Hematopoietic multipotent progenitor cell treated with erythropoietin and hydrocortisone succinate and interleukin-3 and kit ligand, for 6 days (in vitro differentiated cells): Measurements from ENCODE around the gene AGMAT.

Source experiments
- DNase-seq: peaks from one replicate; pipeline ENCODE4 v3.0.0-alpha.2; 2015

The AGMAT gene, protein sequence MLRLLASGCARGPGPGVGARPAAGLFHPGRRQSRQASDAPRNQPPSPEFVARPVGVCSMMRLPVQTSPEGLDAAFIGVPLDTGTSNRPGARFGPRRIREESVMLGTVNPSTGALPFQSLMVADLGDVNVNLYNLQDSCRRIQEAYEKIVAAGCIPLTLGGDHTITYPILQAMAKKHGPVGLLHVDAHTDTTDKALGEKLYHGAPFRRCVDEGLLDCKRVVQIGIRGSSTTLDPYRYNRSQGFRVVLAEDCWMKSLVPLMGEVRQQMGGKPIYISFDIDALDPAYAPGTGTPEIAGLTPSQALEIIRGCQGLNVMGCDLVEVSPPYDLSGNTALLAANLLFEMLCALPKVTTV

DNA sequence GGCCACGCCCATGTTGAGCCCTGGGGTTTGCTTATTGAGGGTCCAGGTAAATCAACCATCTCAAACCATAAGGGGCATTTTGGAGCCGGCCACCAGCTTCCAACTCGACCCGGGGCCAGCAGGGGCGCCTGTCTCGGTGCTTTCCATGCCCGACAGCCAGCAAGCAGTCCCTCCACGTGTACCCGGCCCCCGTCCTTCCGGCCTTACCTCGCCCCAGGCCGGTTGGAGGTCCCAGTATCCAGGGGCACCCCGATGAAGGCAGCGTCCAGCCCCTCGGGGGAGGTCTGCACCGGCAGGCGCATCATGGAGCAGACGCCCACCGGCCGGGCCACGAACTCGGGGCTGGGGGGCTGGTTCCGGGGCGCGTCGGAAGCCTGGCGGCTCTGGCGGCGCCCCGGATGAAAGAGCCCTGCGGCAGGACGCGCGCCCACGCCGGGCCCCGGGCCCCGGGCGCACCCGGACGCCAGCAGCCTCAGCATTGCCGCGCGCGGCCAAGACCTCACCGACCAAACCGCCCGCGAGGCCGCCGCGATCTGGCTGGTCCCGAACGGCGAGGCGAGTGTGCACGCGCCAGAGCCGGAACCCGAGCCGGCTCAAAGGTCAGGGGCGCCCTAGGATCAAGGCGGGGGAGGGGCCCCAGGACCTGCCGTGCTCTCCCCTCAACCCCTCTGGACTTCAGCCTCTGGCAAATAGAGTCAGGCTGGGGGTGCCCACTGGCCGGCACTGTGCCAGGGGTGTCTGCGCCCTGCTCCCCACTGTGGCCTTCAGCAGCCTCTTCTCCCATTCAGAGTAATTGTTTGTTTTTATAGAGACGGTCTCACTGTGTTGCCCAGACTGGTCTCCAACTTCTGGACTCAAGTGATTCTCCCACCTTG is at the start of gene AGMAT:
TSS of gene AGMAT (minus strand) at position 563 of the 875 bp plus-strand sequence. CDS start at position 479, 84 bp downstream.
- DNase-seq: peak; percentile 84

DNA sequence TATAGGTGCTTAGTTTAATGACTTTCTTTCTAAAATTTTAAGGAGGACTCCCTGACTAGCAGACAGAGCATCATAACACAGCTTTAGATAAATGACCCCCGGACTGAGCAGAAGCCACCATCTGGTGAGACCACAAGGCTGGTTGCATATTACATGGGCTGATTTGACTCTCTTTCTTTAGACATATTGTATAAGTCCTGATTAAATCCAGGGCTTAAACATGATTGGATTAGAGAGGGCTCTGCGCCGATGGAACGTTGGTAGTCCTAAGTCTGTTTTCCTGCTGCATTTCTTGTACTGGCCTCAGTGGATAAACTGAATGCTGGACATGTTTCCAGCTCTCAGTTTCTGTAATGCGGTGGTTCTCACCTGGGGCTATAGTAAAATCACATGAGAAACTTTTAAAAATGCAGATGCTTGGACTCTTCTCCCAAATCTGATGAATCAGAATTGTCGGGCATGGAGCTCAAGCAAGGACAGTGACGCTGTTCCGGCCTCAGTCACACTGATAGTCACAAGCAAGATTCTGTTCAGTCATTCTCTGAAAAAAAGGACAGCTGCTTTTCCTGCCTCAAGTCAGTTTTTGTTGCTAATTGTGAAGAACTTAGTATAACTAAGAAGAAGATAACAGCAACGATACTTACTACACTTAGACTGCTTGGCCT is 49.0 kb upstream of the AGMAT start:
- no peak for DNase-seq

DNA sequence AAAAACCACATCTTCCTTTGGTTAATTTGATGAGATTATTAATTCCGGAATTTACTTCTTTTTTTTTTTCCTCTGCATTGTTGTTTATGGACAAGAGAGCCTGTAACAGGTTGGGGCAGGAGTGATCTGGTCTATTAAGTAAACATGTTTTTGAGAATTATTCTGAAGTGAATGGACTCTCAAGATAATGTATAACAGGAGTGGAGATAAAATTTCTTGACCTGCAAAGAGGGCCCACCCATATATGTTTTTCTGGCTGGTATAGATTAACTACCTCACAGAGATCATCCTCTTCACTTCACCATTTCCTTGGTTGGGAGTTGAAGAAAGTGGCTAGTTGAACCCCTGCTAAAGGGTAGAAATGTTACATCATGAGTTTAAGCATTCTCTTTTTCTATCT is 43.2 kb upstream of the AGMAT start:
- peak; percentile 92 for DNase-seq

DNA sequence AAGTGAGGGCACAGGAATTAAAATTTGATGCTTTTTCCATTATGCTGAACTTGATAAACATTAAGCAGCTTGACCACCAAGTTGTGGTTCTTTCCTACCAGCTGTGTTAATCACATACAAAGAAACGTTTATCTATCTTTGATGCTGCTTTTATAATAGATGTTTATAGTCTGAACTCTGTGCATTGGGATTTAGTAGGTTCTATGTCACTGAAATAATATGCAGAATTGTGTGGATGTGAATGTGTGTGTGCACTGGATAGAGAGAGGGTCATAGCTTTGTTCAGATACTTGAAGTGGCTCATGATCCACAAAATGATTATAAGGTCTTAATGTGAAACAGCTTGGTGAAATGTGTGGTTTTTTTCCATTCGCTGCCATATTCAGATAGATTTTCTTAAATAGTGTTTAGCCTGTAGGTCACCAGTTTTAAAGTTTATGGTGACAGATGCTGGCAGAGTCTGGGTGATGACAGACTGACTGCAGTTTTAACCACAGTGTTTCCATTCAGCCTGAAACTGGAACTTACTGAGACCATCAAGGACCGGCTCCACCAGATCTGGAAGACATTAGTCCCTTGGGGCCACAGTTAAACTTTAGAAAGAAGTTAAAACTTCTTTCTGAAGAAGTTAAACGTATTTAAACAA is 42.6 kb upstream of the AGMAT start:
- peak; percentile 61 for DNase-seq

DNA sequence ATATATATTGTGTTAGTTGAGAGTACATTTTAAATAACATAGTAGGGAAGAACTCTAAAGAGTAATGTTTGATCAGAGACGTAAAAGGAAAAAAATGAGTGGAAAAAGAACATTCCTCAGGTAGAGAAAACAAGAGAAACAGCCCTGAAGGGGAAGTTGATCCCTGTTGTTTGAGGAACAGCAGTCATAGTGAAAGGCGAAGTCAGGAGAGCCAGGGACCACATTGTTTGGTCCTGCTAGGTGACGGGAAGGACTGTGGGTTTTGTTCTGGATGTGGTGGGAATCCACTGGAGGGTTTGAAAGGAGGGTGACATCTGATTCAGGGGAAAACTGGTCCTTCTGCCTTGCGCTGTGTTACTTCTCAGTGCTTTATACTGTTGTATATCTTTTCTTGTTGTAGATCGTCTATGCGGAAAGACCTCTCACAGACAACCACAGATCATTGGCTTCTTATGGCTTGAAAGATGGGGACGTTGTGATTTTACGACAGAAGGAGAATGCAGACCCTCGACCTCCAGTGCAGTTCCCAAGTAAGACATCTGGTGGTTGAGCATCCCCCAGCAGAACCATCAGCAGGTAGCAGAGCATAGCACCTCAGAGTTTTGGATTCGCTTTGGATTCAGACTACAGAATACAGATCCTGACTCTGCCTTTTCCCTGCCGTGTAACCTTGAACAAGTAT is 41.6 kb upstream of the AGMAT start:
- DNase-seq: no peak

DNA sequence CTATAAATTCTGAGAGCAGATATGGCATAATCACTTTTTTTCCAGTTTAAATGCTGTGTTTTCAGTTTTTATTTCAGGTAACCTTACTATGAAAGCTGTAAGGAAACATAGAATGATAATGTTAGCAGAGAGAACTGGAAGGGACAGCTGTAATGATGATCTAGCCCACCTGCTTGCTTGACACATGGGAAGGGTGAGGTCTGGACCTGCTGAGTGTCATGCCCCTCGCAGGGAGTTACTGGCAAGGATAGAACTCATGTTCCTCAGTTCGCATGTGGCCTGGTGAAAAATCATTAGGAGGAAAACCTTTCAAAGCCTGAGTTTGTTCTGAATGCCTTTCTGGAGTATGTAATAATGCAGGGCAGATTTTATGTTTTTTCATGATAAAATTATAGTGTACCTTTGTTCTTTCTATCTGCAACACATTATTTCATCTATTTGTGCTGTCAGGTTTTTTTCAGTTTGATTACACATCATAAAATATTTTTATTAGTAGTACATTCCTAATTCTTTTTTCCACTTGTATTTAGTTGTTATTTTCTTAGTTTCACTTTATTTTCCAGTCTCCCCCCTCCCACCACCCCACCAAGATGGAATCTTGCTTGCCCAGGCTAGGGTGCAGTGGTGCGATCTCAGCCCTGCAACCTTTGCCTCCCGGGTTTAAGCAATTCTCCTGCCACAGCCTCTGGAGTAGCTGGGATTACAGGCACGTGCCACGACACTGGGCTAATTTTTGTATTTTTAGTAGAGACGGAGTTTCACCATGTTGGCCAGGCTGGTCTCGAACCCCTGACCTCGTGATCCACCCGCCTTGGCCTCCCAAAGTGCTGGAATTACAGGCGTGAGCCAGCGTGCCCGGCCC is 40.4 kb upstream of the AGMAT start:
- DNase-seq: no peak

DNA sequence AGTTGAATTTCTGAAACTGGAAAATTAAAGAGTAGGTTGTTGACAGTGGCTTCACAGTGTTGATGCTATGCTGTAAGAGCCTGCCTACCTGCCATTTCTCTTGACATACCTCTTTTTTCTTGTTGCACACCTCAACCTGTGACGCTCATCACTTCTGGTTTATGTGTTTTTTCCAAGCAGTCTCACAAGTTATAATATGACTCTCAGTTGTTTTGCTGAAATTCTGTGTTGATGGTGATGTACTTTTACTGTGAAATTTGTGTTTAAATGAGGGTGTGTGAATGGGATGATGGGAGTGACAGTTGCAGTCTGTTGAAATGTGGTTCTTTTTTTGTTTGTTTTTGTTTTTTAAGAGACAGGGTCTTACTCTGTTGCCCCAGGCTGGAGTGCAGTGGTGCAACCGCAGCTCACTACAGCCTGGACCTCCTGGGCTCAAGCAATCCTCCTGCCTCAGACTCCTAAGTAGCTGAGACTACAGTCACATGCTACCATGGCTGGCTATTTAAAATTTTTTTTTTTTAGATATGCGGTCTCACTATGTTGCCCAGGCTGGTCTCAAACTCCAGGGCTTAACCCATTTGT is 39.4 kb upstream of the AGMAT start:
- no peak for DNase-seq

DNA sequence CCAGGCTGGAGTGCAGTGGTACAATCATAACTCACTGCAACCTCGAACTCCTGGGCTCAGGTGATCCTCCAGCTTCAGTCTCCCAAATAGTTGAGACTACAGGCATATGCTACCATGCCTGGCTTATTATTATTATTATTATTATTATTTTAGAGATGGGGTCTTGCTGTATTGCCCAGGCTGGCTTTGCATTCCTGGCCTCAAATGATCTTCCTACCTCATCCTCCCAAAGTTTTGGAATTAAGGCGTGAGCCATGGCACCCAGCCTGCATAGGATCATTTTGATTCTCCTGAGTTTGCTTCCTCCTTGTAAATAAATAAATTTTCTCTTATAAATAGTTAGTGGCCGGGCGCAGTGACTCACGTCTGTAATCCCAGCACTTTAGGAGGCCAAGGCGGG is 38.6 kb upstream of the AGMAT start:
- DNase-seq: no peak

DNA sequence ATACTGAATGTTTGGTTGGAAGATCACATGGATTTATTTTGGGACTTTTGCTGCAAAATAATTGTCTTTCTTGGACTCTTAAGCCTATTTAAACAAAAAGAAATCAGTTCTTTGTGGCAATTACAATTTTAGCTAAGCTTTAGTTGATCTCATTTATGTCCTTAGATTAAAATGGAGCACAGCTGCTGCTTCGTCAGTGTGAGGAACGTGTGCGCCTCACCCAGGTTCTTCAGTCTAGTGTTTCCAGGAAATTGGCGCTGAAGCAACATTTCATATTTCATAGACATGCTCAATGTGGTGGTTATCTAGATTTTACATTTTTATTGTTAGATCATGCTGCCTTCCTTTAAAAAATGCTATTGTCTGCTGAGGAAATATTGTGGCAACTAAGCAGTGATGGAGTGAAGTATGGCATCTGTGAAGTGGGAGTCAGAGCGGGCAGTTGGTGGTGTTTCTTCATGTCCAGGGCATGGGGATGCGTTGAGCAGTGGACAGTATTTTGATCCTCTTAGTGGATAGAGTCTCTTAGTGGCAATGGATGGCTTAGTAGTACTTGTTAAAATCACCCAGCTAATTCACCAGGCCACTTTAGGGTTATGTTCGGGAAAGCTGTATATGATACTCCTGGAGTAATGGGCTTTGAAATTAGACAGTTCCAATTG is 38.0 kb upstream of the AGMAT start:
- DNase-seq: peak; percentile 71

DNA sequence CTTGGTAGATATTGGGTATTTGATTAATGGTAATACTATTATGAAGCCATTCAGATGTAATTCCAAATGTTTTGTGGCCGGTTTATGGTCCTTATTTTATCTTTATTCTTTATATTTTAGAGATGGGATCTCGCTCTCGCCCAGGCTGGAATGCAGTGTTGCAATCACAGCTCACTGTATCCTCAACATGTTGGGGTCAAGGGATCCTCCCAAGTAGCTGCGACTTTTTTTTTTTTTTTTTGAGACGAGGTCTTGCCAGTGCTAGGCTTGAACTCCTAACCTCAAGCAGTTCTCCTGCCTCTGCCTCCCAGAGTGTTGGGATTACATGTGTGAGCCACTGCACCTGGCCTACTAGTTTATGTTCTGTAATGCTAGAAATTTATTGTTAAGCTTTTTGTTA is 37.1 kb upstream of the AGMAT start:
- DNase-seq: no peak

DNA sequence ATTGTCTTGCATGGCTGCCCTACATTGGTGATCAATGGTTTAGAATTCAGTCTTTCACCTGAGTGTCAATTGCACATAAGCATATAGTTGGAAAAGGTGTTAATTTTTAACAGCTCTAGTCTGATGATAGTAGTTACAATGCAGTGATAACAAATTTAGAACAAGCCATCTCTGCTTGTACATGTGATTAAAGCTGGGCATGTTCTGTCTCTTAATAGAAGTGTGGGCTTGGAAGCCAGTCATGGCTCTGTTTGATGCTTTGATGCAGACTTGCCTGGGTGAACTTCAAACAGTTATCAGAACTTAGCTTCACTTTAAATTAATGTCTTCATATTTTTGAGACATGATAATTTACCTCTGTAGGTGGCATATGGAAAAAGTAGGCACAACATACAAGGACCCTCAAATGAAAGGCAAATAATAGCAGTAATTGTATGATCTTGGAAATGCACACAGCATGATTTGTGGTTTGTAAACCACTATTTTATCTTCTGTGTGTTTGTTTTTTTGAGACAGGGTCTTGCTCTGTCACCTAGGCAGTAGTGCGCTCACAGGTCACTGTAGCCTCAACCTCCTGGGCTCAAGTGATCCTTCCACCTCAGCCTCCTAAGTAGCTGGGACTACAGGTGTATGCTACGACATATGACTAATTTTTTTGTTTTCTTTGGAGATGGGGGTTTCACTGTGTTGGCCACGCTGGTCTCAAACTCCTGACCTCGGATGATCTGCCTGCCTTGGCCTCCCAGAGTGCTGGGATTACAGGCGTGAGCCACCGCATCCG is 36.2 kb upstream of the AGMAT start:
- no peak for DNase-seq

DNA sequence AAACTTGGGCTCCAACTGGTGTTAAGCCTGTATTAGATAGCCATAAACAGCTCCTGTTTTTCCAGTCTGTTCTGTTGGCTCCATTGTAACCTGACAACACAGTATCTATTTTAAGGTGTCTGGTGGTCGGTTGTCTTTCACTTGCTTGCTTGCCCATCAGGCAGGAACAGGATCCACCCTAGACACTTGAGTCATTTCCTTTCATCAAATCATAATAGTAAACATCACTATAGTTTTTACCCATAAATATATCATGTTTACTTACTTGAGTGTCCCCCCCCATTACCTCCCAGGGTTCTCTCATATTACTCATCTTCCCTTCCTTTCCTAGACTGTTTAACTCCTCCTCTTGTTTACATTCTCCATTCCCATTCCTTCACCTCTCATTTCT is 35.3 kb upstream of the AGMAT start:
- DNase-seq: no peak

DNA sequence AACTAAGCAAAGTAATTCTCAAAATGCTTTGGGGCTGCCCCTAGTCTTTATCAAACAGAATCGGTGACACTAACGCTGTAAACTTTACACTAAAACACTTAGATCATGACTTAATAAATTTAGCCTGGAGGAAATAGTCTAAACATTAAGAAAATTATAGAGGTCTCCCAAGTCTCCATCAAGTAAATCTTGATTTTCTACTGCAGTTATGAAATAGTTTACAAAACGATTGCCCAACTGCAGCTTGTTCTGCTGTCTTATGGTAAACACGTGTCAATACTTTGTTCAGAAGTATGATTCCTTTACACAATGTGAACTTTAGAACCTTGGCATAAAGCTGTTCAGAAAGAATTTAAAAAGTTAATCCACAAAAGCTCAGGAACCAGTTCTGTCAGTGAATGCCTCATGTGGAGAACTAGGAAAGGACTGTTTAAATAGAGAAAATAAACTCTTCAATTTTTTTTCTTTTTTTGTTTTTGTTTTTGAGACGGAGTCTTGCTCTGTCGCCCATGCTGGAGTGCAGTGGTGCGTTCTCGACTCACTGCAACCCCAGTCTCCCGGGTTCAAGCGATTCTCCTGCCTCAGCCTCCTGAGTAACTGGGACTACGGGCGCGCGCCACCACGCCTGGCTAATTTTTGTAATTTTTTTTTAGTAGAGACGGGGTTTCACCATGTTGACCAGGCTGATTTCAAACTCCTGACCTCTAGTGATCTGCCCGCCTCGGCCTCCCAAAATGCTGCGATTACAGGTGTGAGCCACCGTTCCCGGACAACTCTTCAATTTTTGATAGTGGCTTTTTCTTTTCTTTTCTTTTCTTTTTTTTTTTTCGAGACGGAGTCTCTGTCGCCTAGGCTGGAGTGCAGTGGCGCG is 34.0 kb upstream of the AGMAT start:
- DNase-seq: no peak

DNA sequence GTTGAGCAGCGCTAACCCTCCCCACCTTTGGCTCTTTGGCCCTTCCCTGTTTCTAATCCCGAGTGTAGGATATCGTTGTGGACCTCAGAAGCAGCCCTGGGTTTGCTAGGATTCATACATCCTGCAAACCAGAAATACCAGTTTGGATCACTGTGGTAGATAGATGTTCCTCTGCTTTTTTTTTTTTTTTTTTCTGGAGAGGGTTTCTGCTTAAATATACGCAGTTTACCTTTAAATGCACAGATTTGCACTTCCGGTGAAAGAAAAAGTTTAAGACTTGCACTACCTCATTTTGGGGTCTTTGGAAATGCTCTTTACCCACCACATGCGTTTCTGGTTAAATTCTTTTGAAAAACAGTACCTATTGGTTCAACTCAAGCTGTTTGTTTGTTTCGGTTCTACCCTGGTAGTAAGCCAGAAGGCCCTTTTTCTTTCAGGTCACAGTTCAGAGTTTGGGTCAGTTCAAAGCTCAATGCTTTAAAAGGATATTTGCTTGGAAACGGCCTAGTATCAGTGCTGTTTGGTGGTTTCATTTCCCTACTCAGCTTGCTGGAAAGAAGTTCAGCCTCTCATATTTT is 33.3 kb upstream of the AGMAT start:
- no peak for DNase-seq

DNA sequence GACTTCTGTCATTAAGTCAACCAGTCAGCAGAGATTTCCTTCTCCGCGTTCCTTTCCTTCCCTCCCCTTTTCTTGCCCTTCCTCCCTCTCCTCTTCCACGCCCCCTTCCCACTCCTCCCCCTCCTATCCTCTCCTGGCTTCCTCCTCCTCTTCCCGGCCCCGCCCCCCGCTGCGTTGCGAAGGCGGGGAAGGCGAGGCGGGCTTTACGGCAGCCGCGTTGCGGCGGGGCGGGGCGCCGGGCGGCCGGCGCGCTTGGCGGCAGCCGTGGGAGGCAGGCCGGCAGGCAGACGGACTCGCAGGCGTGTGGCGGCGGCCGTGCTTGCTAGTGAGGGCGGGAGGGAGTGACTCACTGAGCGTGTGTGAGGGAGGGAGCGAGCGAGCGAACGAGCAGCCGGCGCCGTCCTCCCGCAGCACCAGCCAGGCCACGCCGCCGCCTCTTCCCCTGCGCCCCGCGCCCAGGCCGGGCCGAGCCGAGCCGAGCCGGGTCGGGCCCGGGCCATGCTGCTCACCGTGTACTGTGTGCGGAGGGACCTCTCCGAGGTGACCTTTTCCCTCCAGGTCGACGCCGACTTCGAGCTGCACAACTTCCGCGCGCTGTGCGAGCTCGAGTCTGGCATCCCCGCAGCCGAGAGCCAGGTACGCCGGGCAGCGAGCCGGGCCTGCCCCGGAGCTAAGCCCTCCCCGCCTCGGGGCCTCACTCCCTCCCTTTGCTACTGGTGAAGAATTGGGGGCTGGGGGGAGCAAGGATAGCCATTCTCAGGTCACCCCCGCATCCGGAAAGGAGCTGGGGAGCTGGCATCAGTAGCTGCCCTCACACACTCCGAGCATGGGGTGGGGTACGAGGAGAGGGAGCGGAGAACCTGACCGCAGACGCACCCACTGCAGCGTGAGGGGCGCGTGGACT is 32.6 kb upstream of the AGMAT start, which contains the start of gene DDI2:
TSS of gene DDI2 (plus strand) at position 286 of the 904 bp plus-strand sequence. CDS start at position 499, 213 bp downstream.
- DNase-seq: peak; percentile 97

DNA sequence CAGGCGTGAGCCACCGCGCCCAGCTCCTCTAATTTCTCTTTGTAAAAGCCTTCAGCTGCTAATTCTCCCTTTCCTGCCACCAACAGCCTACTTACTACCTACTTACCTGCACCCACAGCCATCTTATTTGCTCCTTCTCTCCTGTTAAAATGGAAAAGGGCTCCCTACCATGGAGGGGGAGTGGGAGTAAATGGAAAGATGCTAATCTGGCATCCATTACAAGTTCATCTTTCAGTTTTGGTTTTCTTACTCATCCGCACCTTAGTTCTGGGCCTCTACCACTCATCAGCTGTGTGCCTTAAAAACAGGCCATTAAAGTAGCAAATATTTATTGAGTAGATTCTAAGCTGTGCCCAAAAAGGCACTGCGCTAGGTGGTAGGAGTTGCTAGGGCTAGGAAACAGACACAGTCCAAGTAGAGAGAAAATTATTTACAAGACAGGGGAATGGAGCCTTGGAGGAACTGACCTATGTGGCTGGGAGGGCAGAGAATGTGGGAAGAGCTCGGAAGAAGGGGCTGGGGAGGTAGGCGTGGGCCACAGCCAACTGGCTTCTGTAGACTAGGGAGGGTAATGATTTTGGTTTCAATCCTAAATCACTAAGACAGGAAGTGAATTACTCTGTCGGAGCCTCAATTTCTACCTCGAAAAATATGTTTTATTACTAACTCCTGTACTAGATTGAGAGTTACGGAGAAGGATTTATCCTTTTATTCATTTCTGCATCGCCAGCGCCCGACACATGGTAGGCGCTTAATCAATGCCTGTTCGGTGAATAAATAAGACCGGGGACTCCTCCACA is 31.7 kb upstream of the AGMAT start:
- no peak for DNase-seq
